HepG2 (cell line): ENCODE data around the gene HOXA7. TPM values are rescaled to one million over a fixed set of nuclear protein-coding genes. Genes with fewer than 3 reads are reported as not detected.

Experiments used
- ATAC-seq: fragments of 200-7000 bp; cut with Tn5 transposase; 3 replicates; pipeline ENCODE4 v1.9.1; 2020; ENCODE audit warnings: mild to moderate bottlenecking, moderate library complexity
- BruUV-seq: library from RNA; stranded (reverse); fragments of 400-500 nt; replicated peaks from 2 replicates; lab custom pipeline; 2021; lab: Mats Ljungman, UMichigan
- CTCF ChIA-PET: fragments of 300-600 bp; formaldehyde crosslinking; extraction: SDS; loops from one replicate; lab custom pipeline; 2021; ENCODE audit warnings: low total read pairs, inconsistent platforms, low intra/inter-chr PET ratio; lab: Yijun Ruan, JAX
- POLR2A ChIA-PET: fragments of 350-600 bp; sonication (Branson Sonifier 250); formaldehyde crosslinking; loops from one replicate; lab custom pipeline; 2020; ENCODE audit warnings: antibody characterized with exemption, inconsistent platforms; lab: Yijun Ruan, JAX
- DNase-seq: peaks from one replicate; pipeline ENCODE4 v3.0.0-alpha.2; 2015; ENCODE audit warnings: low spot score
- FAIRE-seq: peaks from 3 replicates; lab custom pipeline; 2011; peaks lifted over from hg19 to GRCh38; lab: Jason Lieb, UNC
- H2AFZ ChIP-seq: one replicate; pipeline ENCODE4 v1.6.1; 2011; ENCODE audit warnings: low read length, inconsistent platforms
- H3K27ac ChIP-seq: fragments of 300-600 bp; 3 replicates; pipeline ENCODE4 v1.8.0; 2011; ENCODE audit warnings: mixed run types, mild to moderate bottlenecking, mixed read lengths, low read length, inconsistent platforms; ENCODE audit not compliant: insufficient read depth; ENCODE audit errors: extremely low read length
- H3K27me3 ChIP-seq, 2 experiments: fragments of 200-600 bp in 1 of 2; 2 replicates in 1 of 2; 3 replicates in 1 of 2; pipeline versions ENCODE4 v1.6.0 to v1.8.0; 2011; ENCODE audit warnings: low read length in 2 of 2, mild to moderate bottlenecking in 2 of 2, moderate library complexity in 2 of 2, inconsistent platforms in 1 of 2; ENCODE audit not compliant: insufficient read depth in 2 of 2, control insufficient read depth in 1 of 2
- H3K36me3 ChIP-seq, 2 experiments: fragments of 200-600 bp in 1 of 2; replicated peaks in 1 of 2; 2 replicates in 1 of 2; 3 replicates in 1 of 2; pipeline versions ENCODE4 v1.5.1 to v1.8.0; 2011; ENCODE audit warnings: low read length in 2 of 2, inconsistent platforms in 1 of 2; ENCODE audit not compliant: insufficient read depth in 2 of 2, control insufficient read depth in 1 of 2
- H3K4me1 ChIP-seq: 2 replicates; pipeline ENCODE4 v1.5.1; 2012; ENCODE audit warnings: low read length, inconsistent platforms; ENCODE audit not compliant: insufficient read depth
- H3K4me2 ChIP-seq: 2 replicates; pipeline ENCODE4 v1.6.0; 2011; ENCODE audit warnings: low read depth, low read length, inconsistent platforms
- H3K4me3 ChIP-seq, 3 experiments: fragments of 200-600 bp in 1 of 3; sonication (generic), shearing (Covaris generic) in 1 of 3; replicated peaks in 1 of 3; 2 replicates each; pipeline ENCODE4 v1.5.1; 2011 to 2016; ENCODE audit warnings: low read length in 3 of 3, inconsistent platforms in 2 of 3, low read depth in 2 of 3, mild to moderate bottlenecking in 2 of 3, control low read depth in 1 of 3, mixed read lengths in 1 of 3; ENCODE audit not compliant: insufficient read depth in 1 of 3
- H3K79me2 ChIP-seq: one replicate; pipeline ENCODE4 v1.6.1; 2011; ENCODE audit warnings: low read length, inconsistent platforms; ENCODE audit not compliant: insufficient read depth
- H3K9ac ChIP-seq: 2 replicates; pipeline ENCODE4 v1.6.0; 2011; ENCODE audit warnings: mild to moderate bottlenecking, low read depth, low read length, inconsistent platforms; ENCODE audit not compliant: insufficient read depth
- H3K9me3 ChIP-seq: 2 replicates; pipeline ENCODE4 v1.5.1; 2012; ENCODE audit warnings: mild to moderate bottlenecking, low read length
- H4K20me1 ChIP-seq: 2 replicates; pipeline ENCODE4 v1.6.0; 2011; ENCODE audit warnings: inconsistent platforms, mild to moderate bottlenecking, low read length, moderate library complexity; ENCODE audit not compliant: insufficient read depth
- ARNT2 ChIP-seq: sonication (generic); formaldehyde crosslinking; IDR thresholded peaks from 2 replicates; pipeline ENCODE4 v1.8.0; 2022; ENCODE audit warnings: mild to moderate bottlenecking, low read depth, missing genetic modification reagents, moderate library complexity
- EED ChIP-seq: sonication (generic); formaldehyde crosslinking; IDR thresholded peaks from 2 replicates; pipeline ENCODE4 v1.5.0; 2020; ENCODE audit warnings: mild to moderate bottlenecking, missing genetic modification reagents
- GLI4 ChIP-seq: sonication (generic); formaldehyde crosslinking; IDR thresholded peaks from 2 replicates; pipeline ENCODE4 v1.5.1; 2020; ENCODE audit warnings: missing genetic modification reagents, mild to moderate bottlenecking, moderate library complexity, borderline replicate concordance
- KLF12 ChIP-seq: sonication (generic); formaldehyde crosslinking; IDR thresholded peaks from 2 replicates; pipeline ENCODE4 v1.4.0; 2020; ENCODE audit warnings: missing genetic modification reagents, borderline replicate concordance
- MED8 ChIP-seq: sonication (generic); formaldehyde crosslinking; IDR thresholded peaks from 2 replicates; pipeline ENCODE4 v1.8.1; 2023; ENCODE audit warnings: mild to moderate bottlenecking, missing genetic modification reagents; ENCODE audit not compliant: insufficient replicate concordance
- MTA1 ChIP-seq: sonication (generic); formaldehyde crosslinking; IDR thresholded peaks from 2 replicates; pipeline ENCODE4 v1.4.0; 2020; ENCODE audit warnings: missing genetic modification reagents, mild to moderate bottlenecking, borderline replicate concordance
- MYNN ChIP-seq: sonication (generic); formaldehyde crosslinking; IDR thresholded peaks from 2 replicates; pipeline ENCODE4 v1.4.0; 2020; ENCODE audit warnings: mild to moderate bottlenecking, low read depth, missing genetic modification reagents
- NR0B2 ChIP-seq: sonication (generic); formaldehyde crosslinking; IDR thresholded peaks from 2 replicates; pipeline ENCODE4 v1.4.0; 2020; ENCODE audit warnings: mild to moderate bottlenecking, missing genetic modification reagents
- PHF21A ChIP-seq: sonication (generic); formaldehyde crosslinking; IDR thresholded peaks from 2 replicates; pipeline ENCODE4 v1.5.0; 2020; ENCODE audit warnings: mild to moderate bottlenecking, missing genetic modification reagents
- PHF8 ChIP-seq: sonication (generic); formaldehyde crosslinking; IDR thresholded peaks from 2 replicates; pipeline ENCODE4 v1.5.0; 2020; ENCODE audit warnings: missing genetic modification reagents
- PLSCR1 ChIP-seq: sonication (generic); formaldehyde crosslinking; IDR thresholded peaks from 2 replicates; pipeline ENCODE4 v1.5.0; 2020; ENCODE audit warnings: missing genetic modification reagents, mild to moderate bottlenecking, borderline replicate concordance
- SRSF1 ChIP-seq: fragments of 200-400 bp; formaldehyde crosslinking; optimal IDR thresholded peaks from 2 replicates; pipeline ENCODE3; 2017; ENCODE audit warnings: mild to moderate bottlenecking, low read depth, low read length, moderate library complexity
- TEAD3 ChIP-seq: optimal IDR thresholded peaks from 2 replicates; pipeline ENCODE3; 2016; ENCODE audit warnings: borderline replicate concordance
- ZBTB33 ChIP-seq: sonication (generic); formaldehyde crosslinking; IDR thresholded peaks from 2 replicates; pipeline ENCODE4 v1.4.0; 2020; ENCODE audit warnings: missing genetic modification reagents
- ZBTB38 ChIP-seq: sonication (generic); formaldehyde crosslinking; IDR thresholded peaks from 2 replicates; pipeline ENCODE4 v1.5.1; 2020; ENCODE audit warnings: mild to moderate bottlenecking, missing genetic modification reagents
- ZFP90 ChIP-seq: sonication (generic); formaldehyde crosslinking; IDR thresholded peaks from 2 replicates; pipeline ENCODE4 v1.8.0; 2022; ENCODE audit warnings: missing genetic modification reagents, mild to moderate bottlenecking, inconsistent platforms, borderline replicate concordance
- ZNF354B ChIP-seq: sonication (generic); formaldehyde crosslinking; IDR thresholded peaks from 2 replicates; pipeline ENCODE4 v1.8.0; 2022; ENCODE audit warnings: mild to moderate bottlenecking, missing genetic modification reagents
- ZNF562 ChIP-seq: sonication (generic); formaldehyde crosslinking; IDR thresholded peaks from 2 replicates; pipeline ENCODE4 v1.8.0; 2022; ENCODE audit warnings: missing genetic modification reagents, borderline replicate concordance
- ZNF563 ChIP-seq: sonication (generic); formaldehyde crosslinking; IDR thresholded peaks from 2 replicates; pipeline ENCODE4 v1.8.0; 2022; ENCODE audit warnings: mild to moderate bottlenecking, moderate library complexity, missing genetic modification reagents
- ZNF841 ChIP-seq: sonication (generic); formaldehyde crosslinking; IDR thresholded peaks from 2 replicates; pipeline ENCODE4 v1.8.1; 2023; ENCODE audit warnings: missing genetic modification reagents, borderline replicate concordance
- WGBS: methylation state at CpG from one replicate; pipeline ENCODE4 v1.1.6; 2017; ENCODE audit warnings: low lambda C conversion rate; 5-methylcytosine and 5-hydroxymethylcytosine counted together
- in situ Hi-C: cut with HindIII; loops from 2 replicates; pipeline ENCODE4 v1.10.0; 2017; ENCODE audit warnings: low pct_unique_long_range_greater_than_20kb; ENCODE audit not compliant: extremely low pct_ligation_motif_present
- intact Hi-C: fragments of 100-400 bp; cut with micrococcal nuclease; formaldehyde crosslinking; loops from one replicate; pipeline ENCODE4 v1.10.0; 2022; ENCODE audit not compliant: unreplicated experiment
- polyA plus RNA-seq, 8 experiments: library from polyadenylated mRNA; depleted of rRNA in 3 of 8; stranded (reverse) in 7 of 8; unstranded in 1 of 8; fragments of >200 nt; fragmentation: Illumina TruSeq in 4 of 8; extraction: Trizol in 4 of 8; gene quantifications; 2 replicates each; pipeline versions ENCODE4 v1.2.1 to v1.2.3, GENCODE V29; 2011 to 2016; ENCODE audit warnings: low read depth in 4 of 8, missing spikeins in 1 of 8, mixed read lengths in 1 of 8; ENCODE audit not compliant: insufficient read depth in 1 of 8
- total RNA-seq, 5 experiments: library from RNA; depleted of rRNA; stranded (reverse); fragments of >200 nt; fragmentation: Illumina TruSeq; extraction: Trizol; gene quantifications; 2 replicates each; pipeline ENCODE4 v1.2.3, GENCODE V29; 2016; ENCODE audit warnings: low read depth in 1 of 5
- TF ChIP-seq, protein P1 (sequence below): sonication (generic); formaldehyde crosslinking; IDR thresholded peaks from 2 replicates; pipeline ENCODE4 v1.4.0; 2020; ENCODE audit warnings: mild to moderate bottlenecking, missing genetic modification reagents

The HOXA7 gene
- total and polyA plus RNA-seq, 2 of the 13 experiments (the other 11 are each of a cell fraction or from before 2014, with no cell fraction given) = 0.05 TPM; not detected in 1

GRCh38 chr7:27148031-27148755 is 8.3 kb downstream of the HOXA7 start:
- ChIA-PET POLR2A (interaction anchor here (1.2 kb wide), 1 partner anchor 28 kb away, joined by 3 read pairs; no protein-coding TSS in a partner anchor), CTCF (no interaction called here)
- peak overlapping the region; percentile 88 for H3K4me2 ChIP-seq
- no peaks in the 10 kb centered on the region; a peak in 2 of 5 replicates for H3K36me3 ChIP-seq
- no peaks in the 10 kb centered on the region for H3K9me3 ChIP-seq
- ATAC-seq = no peak
- peaks cover 0 to 20% of the 10 kb centered on the region in 2 experiments; a peak in 3 of 5 replicates for H3K27me3 ChIP-seq
- no peak overlapping the region for H3K27ac ChIP-seq
- peak overlapping the region in 2 of 3 experiments; percentile 80 to 88; a peak in 2 of 6 replicates for H3K4me3 ChIP-seq
- H4K20me1 ChIP-seq = no peaks in the 10 kb centered on the region
- in situ Hi-C loops = no loop called here
- intact Hi-C loops = no loop called here
- no peak for FAIRE-seq
- H3K9ac ChIP-seq = no peak overlapping the region
- DNase-seq = no peak
- peaks cover 5% of the 10 kb centered on the region for H3K79me2 ChIP-seq
- 76% methylated on average over 28 of the region's 28 CpGs for WGBS
- peaks cover 36% of the 10 kb centered on the region for H3K4me1 ChIP-seq
- BruUV-seq = no TSS peak
- no peak overlapping the region for H2AFZ ChIP-seq
- TF ChIP-seq ZNF841 (CRISPR knock-in tag) = no peak
- TF ChIP-seq, protein P1, sequence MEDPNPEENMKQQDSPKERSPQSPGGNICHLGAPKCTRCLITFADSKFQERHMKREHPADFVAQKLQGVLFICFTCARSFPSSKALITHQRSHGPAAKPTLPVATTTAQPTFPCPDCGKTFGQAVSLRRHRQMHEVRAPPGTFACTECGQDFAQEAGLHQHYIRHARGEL (CRISPR knock-in tag) = no peak
- TF ChIP-seq ZBTB33 (CRISPR knock-in tag) = 0 out of 2 replicates have a peak, but pooled peaks have one; percentile 33
- no peak for TF ChIP-seq ZNF562 (CRISPR knock-in tag)
- peak; percentile 83; the same call in 1 of the 2 replicates for TF ChIP-seq ZBTB38 (CRISPR knock-in tag)
- TF ChIP-seq GLI4 = no peak
- peak; percentile 35; the same call in 1 of the 2 replicates for TF ChIP-seq PHF21A (CRISPR knock-in tag)
- TF ChIP-seq PHF8 (CRISPR knock-in tag) = 0 out of 2 replicates have a peak, but pooled peaks have one; percentile 11
- TF ChIP-seq PLSCR1 (CRISPR knock-in tag) = no peak
- TF ChIP-seq SRSF1 = no peak
- TF ChIP-seq ZNF563 (CRISPR knock-in tag) = 0 out of 2 replicates have a peak, but pooled peaks have one; percentile 24
- no peak for TF ChIP-seq ZNF354B
- 0 out of 2 replicates have a peak, but pooled peaks have one; percentile 19 for TF ChIP-seq NR0B2 (CRISPR knock-in tag)
- no peak for TF ChIP-seq MYNN
- no peak for TF ChIP-seq MTA1 (CRISPR knock-in tag)
- TF ChIP-seq EED (CRISPR knock-in tag) = no peak
- TF ChIP-seq TEAD3 (CRISPR knock-in tag) = no peak
- TF ChIP-seq KLF12 = no peak
- peak; percentile 13 for TF ChIP-seq MED8
- TF ChIP-seq ZFP90 (CRISPR knock-in tag) = no peak
- 0 out of 2 replicates have a peak, but pooled peaks have one; percentile 15 for TF ChIP-seq ARNT2 (CRISPR knock-in tag)
